ENCODE measurements around the gene LRRFIP1. TPM values are rescaled to one million over a fixed set of nuclear protein-coding genes. Genes with fewer than 3 reads are reported as not detected.

The LRRFIP1 gene
- total and polyA plus RNA-seq, 12 donors, result 91.5 to 132 (median 110) TPM

DNA sequence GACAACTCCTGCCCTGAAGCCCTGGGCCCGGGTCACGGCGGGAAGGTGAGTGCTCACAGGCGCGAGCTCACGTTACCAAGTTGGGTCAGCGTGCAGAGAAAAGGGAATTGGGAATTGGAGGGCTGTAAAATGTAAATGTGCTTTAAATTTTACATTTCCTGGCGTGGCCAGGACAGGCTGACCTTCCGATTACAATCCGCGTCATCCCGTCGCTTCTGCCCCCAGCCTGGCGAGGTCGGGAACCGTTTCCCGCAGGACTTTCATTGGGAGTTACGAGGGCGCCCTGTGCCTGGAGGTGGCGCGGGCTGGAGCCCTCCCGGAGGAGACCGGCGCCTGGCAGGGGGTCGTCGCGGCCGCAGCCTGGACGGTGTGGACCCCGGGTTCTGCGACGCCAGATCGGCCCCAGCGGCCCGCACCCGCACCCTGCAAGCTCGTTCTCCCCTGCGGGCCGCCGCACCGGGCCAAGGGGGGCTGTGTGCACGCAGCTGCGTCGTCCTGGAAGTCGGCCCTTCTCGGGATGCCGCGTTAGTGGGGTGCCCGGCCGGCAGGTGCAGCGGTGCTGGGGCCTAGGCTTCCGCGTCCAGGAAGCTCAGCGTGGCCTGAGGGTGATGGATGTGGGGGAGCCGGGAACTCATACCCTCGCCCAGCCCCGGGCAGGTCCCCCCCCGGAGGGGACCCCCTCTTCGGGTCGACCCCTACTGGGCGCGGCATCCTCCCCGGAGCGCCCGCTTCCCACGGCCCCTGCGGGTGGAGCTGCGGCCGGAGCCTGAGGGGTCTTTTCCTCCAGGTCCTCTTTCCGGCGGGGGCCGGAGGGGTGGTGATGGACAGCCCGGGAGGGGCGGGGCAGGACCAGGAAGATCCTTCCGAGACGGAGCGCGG, 63.9 kb downstream of the LRRFIP1 start:
- no peak for DNase-seq
- H3K9me3 ChIP-seq, result no peaks in the 10 kb centered on the region
- intact Hi-C loops (cut with DNase I), result loop anchor here in 2 of 10 donors (5.0 kb wide), 2 partner anchors 41 to 46 kb away; no protein-coding TSS in a partner anchor
- TF ChIP-seq CTCF (IDR thresholded peaks at IDR 0.05), result no peak
- no peaks in the 10 kb centered on the region for H3K27me3 ChIP-seq
- no peaks in the 10 kb centered on the region for H3K36me3 ChIP-seq
- H3K27ac ChIP-seq, result peak overlapping the region; percentile 63 to 93 (median 88)
- H3K4me1 ChIP-seq, result peaks cover 12 to 91% (median 85%) of the 10 kb centered on the region in 9 donors
- WGBS, 2 donors, result 35 to 44% methylated on average over 63 to 78 of the region's 78 CpGs
- peak overlapping the region; percentile 36 to 97 (median 74) for H3K4me3 ChIP-seq
- peak in 7 of 8 donors; percentile 0 to 34 (median 4) for ATAC-seq

DNA sequence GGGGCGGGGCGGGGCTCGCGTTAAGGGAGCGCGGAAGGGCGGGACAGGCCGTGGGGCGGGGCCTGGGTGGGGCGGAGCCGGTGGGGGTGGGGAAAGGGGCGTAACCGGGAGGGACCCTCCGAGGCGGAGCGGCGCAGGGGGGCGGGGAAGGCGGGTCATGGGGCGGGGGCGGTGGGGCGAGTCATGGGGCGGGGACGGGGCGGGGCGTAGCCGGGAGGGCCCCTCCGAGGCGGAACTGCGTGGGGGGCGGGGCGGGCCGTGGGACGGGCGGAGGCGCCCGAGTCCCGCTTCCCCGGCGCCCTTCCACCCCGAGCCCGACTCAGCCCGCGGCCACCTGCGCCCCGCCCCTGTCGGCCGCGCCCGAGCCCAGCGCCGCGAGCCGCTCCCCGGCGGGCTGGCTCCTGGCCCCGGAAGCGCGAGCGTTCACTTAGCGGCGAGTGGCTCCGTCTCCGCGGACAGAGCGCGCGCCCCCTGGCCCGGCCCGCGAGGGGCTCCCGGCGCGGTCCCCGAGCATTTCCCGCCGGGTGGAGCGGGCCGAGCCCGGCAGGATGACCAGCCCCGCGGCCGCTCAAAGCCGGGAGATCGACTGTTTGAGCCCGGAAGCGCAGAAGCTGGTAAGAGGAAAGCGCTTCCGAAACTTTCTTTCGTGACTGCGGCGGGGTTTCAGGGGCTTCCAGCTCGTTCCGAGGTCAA, 64.7 kb downstream of the LRRFIP1 start:
- Histone ChIP-seq H3K27ac (peak overlapping the region; percentile 82 to 98 (median 95)), H3K4me3 (peak overlapping the region; percentile 71 to 97 (median 87)), H3K4me1 (peaks cover 15 to 93% (median 87%) of the 10 kb centered on the region in 9 donors), H3K36me3 (no peaks in the 10 kb centered on the region), H3K9me3 (no peaks in the 10 kb centered on the region), H3K27me3 (no peaks in the 10 kb centered on the region)
- WGBS, 2 donors, result 1% methylated on average over 66 to 88 of the region's 94 CpGs
- peak; percentile 70 to 83 (median 80) for ATAC-seq
- peak; percentile 96 to 98 for DNase-seq
- intact Hi-C loops (cut with DNase I), result loop anchor here in 3 of 10 donors (2.0 to 5.0 kb wide), 4 partner anchors 17 to 45 kb away; no protein-coding TSS in a partner anchor
- TF ChIP-seq CTCF (IDR thresholded peaks at IDR 0.05), result peak in 1 of 9 donors; percentile 12

- Histone ChIP-seq H3K4me3 (peak overlapping the region; percentile 71 to 97 (median 87)), H3K9me3 (no peaks in the 10 kb centered on the region), H3K4me1 (peaks cover 20 to 93% (median 87%) of the 10 kb centered on the region in 9 donors), H3K27ac (peak overlapping the region; percentile 82 to 98 (median 95)), H3K27me3 (no peaks in the 10 kb centered on the region), H3K36me3 (no peaks in the 10 kb centered on the region)
- TF ChIP-seq CTCF (IDR thresholded peaks at IDR 0.05), result no peak
- 3 to 5% methylated on average over 28 to 40 of the region's 40 CpGs for WGBS, 2 donors
- DNase-seq (peak in 1 of 2 donors; percentile 49), ATAC-seq (peak in 2 of 8 donors; percentile 0 to 4)
- intact Hi-C loops (cut with DNase I), result loop anchor here in 3 of 10 donors (2.0 to 5.0 kb wide), 4 partner anchors 18 to 45 kb away; no protein-coding TSS in a partner anchor
Observed at GRCh38 chr2:237692601-237693290, 65.4 kb downstream of the LRRFIP1 start.
